AG04449 (cell line): Measurements from ENCODE around the gene SBF2.

Experiments used
- CTCF ChIA-PET: fragments of 350-600 bp; formaldehyde crosslinking; extraction: SDS; loops from one replicate; lab custom pipeline; 2021; ENCODE audit warnings: antibody characterized with exemption; lab: Yijun Ruan, JAX
- POLR2A ChIA-PET: fragments of 400-600, 350-600 bp; formaldehyde crosslinking; extraction: SDS; loops from one replicate; lab custom pipeline; 2020; ENCODE audit warnings: antibody characterized with exemption, inconsistent platforms; lab: Yijun Ruan, JAX
- DNase-seq: peaks from one replicate; pipeline ENCODE4 v3.0.0-alpha.2; 2010; ENCODE audit warnings: low read depth, low spot score
- H3K4me3 ChIP-seq: 2 replicates; pipeline ENCODE4 v1.5.1; 2011; ENCODE audit warnings: low read depth, mild to moderate bottlenecking, control low read depth, low read length
- CTCF ChIP-seq: IDR thresholded peaks from one replicate; pipeline ENCODE4 v1.5.1; 2011; ENCODE audit warnings: mild to moderate bottlenecking, moderate library complexity, low read length, control low read depth, inconsistent platforms; ENCODE audit not compliant: insufficient read depth; ENCODE audit errors: missing control alignments

The SBF2 gene

GRCh38 chr11:9774591-9775397 is 519.2 kb downstream of the SBF2 start:
- CTCF ChIA-PET: interaction anchor here (1.2 kb wide), 1 partner anchor 16 kb away, joined by 3 read pairs; no protein-coding TSS in a partner anchor
- peak; percentile 93 for DNase-seq
- no peak for TF ChIP-seq CTCF
- POLR2A ChIA-PET: interaction anchor here (1.3 to 2.1 kb wide), 2 partner anchors 9 to 13 kb away, joined by 6 to 8 read pairs; no protein-coding TSS in a partner anchor
- no peak overlapping the region for H3K4me3 ChIP-seq

- ChIA-PET CTCF (no interaction called here), POLR2A (interaction anchor here (1.1 to 2.1 kb wide), 2 partner anchors 8 to 14 kb away, joined by 3 to 8 read pairs; no protein-coding TSS in a partner anchor)
- H3K4me3 ChIP-seq: no peak overlapping the region
- DNase-seq: no peak
- TF ChIP-seq CTCF: no peak
Measured at GRCh38 chr11:9774109-9774508, 519.9 kb downstream of the SBF2 start.

GRCh38 chr11:9773524-9773923 is 520.5 kb downstream of the SBF2 start:
- H3K4me3 ChIP-seq: no peak overlapping the region
- ChIA-PET CTCF (no interaction called here), POLR2A (interaction anchor here (0.6 to 2.1 kb wide), 3 partner anchors 8 to 531 kb away, joined by 3 to 8 read pairs (median 3); partner anchors contain the start of gene ADM)
- no peak for TF ChIP-seq CTCF
- DNase-seq: no peak

GRCh38 chr11:9772218-9772617 is 521.8 kb downstream of the SBF2 start:
- no peak for DNase-seq
- no peak for TF ChIP-seq CTCF
- H3K4me3 ChIP-seq: no peak overlapping the region
- POLR2A ChIA-PET: no interaction called here
- CTCF ChIA-PET: interaction anchor here (1.4 kb wide), 1 partner anchor 201 kb away, joined by 5 read pairs; no protein-coding TSS in a partner anchor

- no peak for TF ChIP-seq CTCF
- no peak for DNase-seq
- H3K4me3 ChIP-seq: no peak overlapping the region
- ChIA-PET POLR2A (interaction anchor here (0.6 kb wide), 1 partner anchor 87 kb away, joined by 3 read pairs; no protein-coding TSS in a partner anchor), CTCF (no interaction called here)
Measured at GRCh38 chr11:9771071-9771511, 522.9 kb downstream of the SBF2 start.

- ChIA-PET CTCF (no interaction called here), POLR2A (no interaction called here)
Measured at GRCh38 chr11:9769621-9770020, 524.4 kb downstream of the SBF2 start.

More at GRCh38 chr11:9769621-9770020, 524.4 kb downstream of the SBF2 start:
- H3K4me3 ChIP-seq: no peak overlapping the region
- TF ChIP-seq CTCF: no peak
- no peak for DNase-seq
